HG03095 (cell line): ENCODE data around the gene PPP1R9A.

ENCODE experiments used
- ATAC-seq: cut with Tn5 transposase; IDR thresholded peaks from one replicate; pipeline ENCODE4 v1.9.1; 2021; ENCODE audit warnings: moderate library complexity; ENCODE audit not compliant: unreplicated experiment

The PPP1R9A gene

DNA sequence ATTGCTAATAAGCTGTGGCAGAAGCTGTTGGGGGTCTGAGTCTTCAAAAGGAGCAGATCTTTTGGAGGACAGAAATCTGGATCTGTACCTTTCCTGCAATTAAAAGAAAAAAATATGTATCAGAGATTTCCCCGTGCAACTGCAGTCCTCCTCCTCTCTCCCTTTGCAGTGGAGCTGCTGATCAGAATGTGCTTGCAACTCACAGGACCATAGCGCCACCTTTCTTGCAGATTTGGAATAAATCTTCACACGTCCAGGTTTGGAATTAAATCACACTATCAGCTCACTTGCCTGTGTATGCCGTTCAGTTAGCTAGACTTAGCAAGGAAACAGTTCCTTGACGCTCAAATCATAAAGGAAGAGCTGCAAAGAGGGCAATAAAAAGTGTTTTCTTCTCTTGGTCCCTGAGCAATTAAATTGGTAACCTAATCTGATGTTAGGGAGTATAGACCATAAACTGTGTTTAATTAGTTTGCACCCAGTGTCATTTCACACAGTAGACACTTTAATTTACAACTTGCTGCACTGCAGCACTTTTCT, 339.5 kb downstream of the PPP1R9A start:
- no peak for ATAC-seq

DNA sequence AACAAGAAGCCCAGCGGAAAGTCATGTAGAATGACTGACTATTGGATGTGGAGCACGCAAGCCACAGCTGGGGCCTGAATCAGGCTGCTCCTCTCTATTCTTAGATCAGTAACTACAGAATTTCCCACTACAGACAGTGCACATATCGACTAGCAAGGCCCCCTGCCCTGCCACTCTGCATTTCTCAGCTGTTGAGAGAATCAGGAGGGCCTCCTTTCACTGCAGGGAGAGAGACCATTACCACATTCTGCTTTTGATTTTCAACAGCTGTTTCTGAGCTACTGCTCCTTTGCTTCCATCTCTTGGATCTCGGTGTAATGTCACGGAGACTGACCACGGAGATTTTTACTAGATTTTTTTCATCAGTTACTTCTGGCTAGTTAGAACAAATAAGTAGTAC, 343.2 kb downstream of the PPP1R9A start:
- ATAC-seq = no peak

DNA sequence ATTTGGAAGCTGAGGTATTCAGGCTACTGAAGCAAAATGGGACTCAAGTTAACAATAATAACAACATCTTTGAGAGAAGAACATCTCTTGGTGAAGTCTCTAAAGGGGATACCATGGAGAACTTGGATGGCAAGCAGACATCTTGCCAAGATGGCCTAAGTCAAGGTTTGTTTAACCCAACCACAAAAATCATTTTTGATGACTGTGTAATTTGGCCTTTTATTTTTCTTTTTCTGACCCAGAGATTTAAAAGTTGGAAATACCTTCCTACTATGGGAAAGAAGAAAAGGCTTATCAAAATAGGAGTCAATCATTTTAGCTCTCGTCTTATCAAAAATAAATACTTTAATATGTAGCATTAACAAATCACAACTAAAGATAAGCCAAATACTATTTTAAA, 344.6 kb downstream of the PPP1R9A start:
- ATAC-seq = no peak

DNA sequence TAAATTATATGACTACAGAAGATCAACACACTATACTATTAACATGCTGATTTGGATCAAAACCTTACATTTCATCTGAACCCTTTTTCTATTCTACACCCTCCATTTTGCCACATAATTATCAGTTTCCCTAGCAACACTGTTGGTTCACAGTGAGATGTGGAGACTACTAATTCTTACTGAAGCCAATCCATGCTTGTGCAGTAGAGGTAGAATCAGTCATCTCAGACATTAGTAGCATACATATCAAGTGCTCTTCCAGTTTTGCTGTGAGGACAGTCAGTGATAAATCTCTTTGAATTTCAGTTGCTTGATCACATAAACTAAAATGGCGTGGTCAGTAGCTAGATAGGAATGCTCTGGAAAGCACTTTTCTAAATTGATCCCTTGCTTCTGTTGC, 346.6 kb downstream of the PPP1R9A start:
- no peak for ATAC-seq

DNA sequence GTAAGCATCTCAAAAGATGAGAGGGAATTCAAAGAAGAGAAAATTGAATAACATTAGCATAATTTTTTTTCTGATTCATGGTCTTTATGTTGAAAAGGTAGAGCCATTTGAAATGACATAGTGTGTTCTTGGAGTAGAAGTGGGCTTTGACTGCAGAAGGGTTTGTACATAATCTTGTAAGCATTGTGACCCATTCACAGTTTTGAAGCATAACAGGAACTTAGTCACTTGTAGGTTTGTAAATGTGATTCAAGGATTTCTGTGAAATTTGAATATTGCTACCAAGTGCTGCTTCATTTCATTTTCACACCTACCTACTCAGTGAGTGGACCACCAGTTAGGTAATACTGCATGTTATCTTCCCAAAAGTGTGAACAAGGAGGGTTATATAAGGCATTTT, 348.3 kb downstream of the PPP1R9A start:
- no peak for ATAC-seq

DNA sequence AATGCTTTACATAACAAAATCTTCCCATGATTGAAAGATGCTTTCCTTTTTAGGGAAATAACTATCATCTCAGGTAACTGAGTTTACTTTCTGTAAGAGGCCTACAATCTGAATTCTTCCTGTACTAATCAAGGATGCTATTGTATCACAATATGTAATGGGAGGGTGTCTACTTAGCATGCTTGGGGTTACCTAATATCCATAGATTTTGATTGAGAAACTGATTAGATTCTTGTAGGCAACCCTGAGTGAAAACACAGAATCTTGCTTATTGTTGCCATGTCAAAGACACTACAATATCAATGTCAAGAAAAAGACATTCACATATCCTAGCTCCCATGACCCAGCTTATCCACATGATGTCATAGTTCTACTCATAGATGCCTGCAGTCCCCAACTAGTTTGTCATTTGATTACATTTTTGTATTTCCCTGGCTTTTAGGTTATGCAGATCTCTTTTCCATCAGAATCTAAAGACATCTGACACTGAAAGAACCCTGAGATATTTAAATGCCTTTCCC, 354.6 kb downstream of the PPP1R9A start:
- ATAC-seq = no peak

DNA sequence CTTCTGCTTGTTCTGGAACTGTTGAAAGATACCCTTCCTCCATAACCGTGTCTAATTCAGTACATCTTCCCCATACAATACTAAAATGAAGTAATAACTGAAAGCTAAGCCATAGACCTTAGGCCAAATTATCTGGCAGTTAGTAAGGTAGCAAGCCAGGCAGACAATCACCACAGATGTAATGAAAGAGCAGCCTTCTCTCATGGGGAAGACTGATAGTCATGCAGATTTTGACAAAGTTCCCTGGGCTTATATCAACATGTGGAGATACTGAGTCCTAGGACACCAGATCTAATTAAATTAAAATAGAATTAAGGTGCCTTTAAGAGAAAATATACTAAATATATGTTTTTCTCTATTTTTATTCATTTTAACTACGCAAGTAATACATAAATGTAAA, 355.5 kb downstream of the PPP1R9A start:
- no peak for ATAC-seq

DNA sequence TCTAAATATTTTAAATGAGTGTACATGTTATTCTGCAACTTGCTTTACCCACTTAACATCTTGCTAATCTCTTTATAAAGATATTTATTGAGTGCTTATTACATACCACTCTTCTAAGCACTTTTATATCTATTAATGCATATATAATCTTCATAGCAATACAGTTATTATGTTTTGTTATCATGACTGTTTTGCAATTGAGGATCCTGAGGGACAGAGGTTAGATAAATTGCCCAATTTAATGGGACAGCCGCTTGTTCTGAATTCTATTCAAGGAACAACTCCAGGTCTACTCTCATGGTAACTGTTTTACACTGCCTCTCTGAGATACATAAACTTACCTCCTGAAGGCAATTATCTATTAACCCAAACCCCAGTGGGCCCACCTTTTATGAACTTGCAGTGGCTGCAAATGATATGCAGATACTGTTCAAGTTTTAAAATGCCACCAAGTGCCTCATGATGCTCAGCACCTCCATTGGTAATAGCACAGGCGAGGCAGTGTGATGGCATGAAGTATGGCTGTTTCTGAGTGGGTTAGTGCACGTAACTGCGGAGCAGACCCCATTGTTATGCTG, 356.5 kb downstream of the PPP1R9A start:
- ATAC-seq = no peak

DNA sequence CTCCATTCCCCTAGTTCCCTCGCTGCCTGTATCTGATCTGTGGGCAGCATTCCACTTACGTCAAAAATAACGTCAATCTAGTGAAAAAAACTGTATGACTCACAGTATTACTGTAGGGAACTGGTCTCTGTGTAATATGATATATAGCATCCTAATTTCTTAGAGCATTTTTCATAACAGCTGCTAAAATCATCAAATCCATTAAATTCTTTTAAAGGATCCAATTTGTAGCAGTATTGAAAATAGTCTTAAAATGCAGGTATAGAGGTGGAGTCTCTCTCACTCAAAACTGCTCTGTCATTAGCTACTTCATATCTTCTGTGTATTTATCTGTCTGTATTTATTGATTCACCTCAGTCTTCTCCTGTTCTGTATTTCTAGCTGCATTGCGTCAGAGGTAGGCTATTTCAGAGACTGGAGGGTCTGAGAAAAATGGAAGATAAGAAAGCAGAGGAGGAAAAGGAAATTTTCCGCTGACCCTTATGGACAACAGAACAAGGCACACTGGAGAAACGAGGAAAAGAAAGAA, 357.0 kb downstream of the PPP1R9A start:
- ATAC-seq = no peak

DNA sequence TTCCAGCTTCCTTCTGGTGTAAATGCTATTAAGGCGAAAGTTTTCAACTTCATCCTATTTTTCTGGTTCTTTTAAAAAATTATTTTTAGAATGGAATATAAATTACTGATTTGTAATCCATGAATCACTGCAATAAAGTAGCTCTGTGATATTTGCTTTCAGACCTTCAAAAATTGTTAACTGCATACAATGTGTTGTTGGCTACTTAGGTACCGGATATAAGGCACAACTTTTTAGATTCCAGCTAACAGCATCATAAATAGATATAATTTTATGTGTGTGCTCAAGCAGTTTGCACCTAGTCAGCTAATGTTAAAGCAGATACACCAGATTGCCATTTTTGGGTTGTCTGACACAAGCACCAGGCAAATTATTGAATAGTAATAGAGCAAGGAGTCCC, 358.2 kb downstream of the PPP1R9A start:
- no peak for ATAC-seq

DNA sequence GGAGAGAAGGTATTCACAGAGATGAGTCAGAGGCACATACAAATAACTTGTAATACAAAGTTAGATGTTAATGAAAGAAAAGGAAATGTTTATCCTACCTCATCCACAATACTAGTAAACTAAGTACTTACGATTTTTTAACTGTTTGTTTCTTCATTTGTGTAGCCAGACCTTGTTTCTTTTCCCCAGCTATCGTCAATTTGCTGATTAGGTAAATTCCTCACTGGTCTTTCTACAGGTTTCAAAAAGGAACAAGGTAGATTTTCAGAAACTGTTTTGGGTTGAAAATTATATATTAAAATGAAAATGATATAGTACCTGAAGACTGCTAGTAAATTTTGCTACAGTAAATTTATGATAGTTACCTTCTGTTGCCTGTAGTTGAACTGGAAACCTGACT, 360.4 kb downstream of the PPP1R9A start:
- no peak for ATAC-seq

DNA sequence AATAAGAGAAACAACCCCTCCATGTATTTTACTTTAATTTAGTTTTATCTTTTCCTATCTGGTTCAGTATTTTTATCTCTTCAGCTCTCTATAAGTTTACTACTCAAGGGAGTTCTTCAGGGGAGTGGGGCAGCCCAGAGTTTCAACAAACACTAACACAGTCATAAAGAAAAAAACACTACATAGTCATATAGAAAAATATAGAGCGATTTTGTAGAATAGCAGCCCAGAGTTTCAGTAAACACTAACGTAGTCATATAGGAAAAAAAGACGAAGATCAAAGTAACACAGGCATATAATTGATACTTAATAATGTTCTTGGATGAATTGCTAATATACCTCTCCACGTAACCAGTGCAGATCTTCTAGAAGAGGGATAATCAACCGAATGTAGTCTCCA, 362.2 kb downstream of the PPP1R9A start:
- ATAC-seq = no peak

DNA sequence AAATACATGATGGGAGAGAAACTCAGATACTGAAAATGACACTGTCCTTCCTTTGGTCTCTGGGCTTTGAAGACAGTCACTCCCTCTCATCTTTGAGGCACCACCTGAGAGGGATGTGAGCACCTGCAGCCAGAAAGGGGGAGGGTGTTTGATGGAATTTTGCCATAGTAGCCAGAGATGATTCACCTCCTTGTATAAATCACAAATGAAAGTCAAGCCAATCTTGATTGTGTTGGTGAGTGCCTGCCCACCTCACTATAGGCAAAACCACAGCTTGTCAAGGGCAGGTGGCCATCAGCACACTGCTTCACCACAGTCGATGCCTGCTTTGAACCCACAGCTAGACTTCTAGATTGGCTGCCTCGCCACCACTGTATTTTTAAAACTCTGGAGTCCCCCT, 368.7 kb downstream of the PPP1R9A start:
- no peak for ATAC-seq

DNA sequence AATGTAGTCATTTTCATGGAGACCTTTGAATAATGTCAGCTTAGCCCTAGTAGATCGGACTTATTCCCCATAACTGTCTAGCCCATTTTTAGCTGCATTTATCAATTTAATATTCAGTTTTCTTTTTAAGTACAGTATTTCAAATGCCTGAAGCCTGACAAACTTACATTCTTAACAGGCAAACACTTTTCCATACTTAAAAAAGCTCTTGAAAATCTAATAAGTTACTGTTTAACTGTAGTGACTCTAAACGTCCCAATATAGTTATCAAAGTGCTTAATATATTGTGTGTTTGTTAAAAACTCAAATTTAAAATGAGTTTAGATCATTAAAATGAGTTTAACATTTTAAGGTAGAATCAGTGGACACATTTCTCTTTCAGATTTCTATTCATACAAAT, 372.0 kb downstream of the PPP1R9A start:
- ATAC-seq = no peak

DNA sequence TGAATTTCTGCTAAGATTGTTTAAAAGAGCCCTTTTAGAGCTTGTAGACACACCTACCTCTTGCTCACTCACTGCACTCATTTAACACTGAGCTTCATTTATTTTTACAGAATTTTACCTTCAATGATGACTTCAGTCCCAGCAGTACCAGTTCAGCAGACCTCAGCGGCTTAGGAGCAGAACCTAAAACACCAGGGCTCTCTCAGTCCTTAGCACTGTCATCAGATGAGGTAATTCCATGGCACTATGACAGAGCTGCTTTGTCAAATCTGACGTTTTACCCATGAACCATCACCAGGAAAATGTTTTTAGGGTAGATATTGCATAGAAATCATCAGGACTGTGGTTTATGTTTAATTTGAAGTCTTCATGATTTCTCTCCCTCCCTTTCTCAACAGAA, 378.7 kb downstream of the PPP1R9A start:
- ATAC-seq = no peak

DNA sequence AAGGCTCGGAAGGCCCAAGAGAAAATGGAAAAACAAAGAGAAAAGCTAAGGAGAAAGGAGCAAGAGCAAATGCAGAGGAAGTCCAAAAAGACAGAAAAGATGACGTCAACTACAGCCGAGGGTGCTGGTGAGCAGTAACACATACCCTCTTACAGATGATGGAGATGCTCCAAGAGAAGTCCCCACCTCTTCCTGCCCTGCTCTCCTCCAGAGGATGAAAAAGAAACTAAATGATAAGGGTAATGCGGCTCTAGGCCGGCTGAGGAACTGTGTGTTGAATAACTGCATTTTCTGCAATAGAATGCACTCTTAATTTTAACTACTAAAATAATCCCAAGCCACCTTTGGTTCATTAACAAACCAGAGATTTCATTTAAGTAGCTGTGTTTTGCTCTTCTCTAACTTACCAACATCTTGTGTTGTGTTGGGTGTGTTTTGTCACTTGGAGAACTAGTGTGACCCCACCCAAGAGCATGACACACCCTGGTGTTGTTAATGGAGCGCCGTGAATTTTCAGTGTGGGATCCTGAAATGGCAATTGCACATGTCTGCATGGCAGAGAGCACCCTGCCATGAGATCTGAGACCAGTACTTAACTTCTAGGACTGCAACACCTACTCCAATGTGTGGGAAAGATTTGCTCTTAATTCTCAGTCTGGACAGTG, 382.9 kb downstream of the PPP1R9A start:
- no peak for ATAC-seq

DNA sequence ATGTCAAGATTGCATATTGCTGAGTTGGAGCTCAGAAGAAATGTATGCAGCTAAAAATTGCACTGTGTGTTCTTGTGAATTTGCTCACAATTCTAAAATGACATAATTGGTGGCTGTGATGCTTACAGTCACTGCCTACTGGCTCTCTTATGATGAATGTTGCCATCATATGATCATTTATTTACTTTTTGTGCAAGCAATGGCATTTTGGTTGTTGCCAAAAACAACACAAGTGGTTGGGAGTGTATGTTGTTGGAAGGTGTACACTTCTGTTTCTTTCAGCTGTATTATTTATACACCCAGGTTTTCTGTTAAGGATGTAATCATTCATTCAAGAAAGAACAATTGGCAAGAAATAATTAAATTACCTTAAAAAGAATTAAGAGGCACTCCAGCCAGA, 388.0 kb downstream of the PPP1R9A start:
- ATAC-seq = no peak

DNA sequence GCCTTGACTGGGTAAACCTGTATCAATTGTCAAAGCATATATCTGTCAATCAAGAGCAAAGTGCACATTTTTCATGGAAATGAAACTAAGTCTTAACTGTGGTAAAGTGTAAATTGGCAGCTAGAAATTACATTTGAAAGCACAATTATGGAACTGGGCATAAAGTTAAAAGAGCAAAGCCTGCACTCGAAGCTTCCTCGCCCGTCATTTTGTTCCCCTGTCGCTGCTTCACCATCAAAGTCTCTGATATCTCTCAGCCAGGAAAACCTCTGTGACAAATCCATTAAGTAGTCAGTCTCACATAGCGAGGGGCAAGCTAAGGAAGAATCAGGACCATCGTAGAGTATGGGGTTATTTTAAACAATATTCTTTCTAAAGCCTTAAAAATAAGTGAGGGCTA, 389.1 kb downstream of the PPP1R9A start:
- no peak for ATAC-seq

DNA sequence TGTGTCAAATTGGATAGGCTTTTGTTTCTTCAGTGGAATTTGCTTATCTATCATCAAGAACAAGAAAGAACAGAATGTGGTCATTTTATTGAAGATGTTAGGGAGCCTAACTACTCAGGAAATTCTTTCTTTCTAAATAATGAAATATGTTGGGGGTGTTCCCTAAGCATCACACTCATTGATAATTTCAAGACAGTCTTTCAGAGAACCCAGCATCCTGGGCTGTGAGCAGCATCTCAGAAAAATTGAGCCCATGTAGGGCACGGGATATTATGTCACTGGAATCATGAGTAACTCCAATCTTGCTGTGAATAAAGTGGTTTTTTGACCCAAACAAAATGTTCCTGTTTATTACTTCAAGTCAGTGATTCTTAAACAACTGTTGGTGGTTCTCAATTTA, 389.6 kb downstream of the PPP1R9A start:
- no peak for ATAC-seq

DNA sequence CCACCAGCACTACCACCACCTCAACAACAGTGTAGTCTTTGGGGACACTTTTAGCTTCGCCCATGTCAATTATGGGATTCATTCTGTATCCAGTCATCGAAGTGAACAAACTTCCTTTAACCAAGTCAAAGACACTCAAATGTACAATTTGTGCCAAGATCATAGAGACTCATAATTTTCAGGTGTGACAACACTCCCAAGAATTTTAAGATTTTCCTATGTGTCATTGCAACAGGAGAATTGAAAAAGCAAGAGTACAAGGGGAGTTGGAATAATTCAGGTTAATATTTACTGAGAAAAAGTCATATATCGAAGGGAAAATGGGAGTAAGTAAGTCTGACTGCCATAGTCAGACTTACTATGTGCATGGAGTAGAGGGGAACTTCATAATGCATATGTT, 390.7 kb downstream of the PPP1R9A start:
- ATAC-seq = no peak

DNA sequence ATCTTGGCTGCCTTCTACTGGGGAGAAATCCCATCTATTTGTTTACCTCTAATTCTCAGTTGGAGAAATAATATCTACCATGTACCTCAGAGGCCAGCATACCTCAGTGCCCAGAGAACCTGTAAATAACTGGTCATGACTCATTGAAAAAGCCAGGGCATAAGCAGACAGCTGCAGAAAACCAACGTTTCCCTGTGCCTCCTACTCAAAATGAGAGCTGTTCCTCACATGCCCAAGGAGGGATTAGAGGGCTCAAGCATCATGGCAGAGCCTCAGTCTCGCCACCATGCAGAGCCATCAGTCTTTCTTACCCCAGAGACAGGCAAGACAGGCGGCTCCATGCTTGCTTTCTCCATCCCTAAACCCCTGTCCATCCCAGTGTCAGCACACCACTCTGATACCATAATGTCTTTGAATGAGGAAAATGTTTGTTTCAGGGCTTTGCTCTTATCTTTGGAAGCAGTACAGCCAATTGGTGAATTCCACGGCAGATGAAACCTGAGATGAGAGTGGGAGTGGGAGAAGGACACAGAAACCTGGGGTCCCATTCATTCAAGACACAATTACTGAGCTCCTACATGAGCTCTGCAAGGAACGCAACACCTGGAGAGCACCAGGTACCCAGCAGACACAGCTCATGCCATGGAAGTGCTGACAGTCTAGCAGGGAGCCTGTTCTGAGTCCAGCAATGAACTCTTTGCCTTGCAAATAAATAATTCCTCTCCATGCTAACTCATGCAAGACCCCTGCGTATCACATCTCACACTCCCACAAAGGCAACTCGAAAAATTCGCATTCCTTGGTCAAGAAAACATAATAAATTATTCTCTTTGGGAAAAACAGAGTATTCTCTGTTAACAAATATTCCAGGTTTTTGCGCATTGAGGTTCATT, 395.9 kb downstream of the PPP1R9A start:
- no peak for ATAC-seq
